Suprapubic skin (tissue), 3 donors: Measurements from ENCODE around the gene CLIC4.

ENCODE experiments used
- POLR2A ChIP-seq, 2 donors: fragments of 450-650 bp; IDR thresholded peaks; one replicate each; pipeline ENCODE4 v1.6.1; 2017; ENCODE audit warnings: antibody characterized with exemption in 2 of 2, mild to moderate bottlenecking in 2 of 2, moderate library complexity in 2 of 2
- TF ChIP-seq, protein P1 (sequence below), 2 donors: fragments of 200-600 bp in 1 of 2; fragments of 450-650 bp in 1 of 2; sonication (generic) in 1 of 2; IDR thresholded peaks; one replicate each; pipeline ENCODE4 v1.5.1; 2016 to 2019; ENCODE audit warnings: antibody characterized with exemption in 2 of 2, mild to moderate bottlenecking in 1 of 2, moderate library complexity in 1 of 2

DNA sequence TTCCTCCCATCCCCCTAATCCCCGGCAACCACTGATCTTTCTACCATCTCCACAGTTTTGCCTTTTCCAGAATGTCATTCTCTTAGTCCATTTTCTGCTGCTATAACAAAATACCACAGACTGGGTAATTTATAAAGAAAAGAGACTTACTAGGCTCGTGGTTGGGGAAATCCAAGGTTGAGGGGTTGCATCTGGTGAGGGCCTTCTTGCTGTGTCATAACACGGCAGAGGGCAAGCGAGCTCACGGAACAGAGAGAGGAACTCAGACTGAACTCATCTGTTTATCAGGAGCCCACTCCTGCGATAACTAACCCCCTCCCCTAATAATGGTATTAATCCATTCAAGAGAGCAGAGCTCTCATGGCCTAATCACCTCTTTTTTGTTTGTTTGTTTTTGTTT, 132.8 kb downstream of the CLIC4 start:
- TF ChIP-seq, protein P1, sequence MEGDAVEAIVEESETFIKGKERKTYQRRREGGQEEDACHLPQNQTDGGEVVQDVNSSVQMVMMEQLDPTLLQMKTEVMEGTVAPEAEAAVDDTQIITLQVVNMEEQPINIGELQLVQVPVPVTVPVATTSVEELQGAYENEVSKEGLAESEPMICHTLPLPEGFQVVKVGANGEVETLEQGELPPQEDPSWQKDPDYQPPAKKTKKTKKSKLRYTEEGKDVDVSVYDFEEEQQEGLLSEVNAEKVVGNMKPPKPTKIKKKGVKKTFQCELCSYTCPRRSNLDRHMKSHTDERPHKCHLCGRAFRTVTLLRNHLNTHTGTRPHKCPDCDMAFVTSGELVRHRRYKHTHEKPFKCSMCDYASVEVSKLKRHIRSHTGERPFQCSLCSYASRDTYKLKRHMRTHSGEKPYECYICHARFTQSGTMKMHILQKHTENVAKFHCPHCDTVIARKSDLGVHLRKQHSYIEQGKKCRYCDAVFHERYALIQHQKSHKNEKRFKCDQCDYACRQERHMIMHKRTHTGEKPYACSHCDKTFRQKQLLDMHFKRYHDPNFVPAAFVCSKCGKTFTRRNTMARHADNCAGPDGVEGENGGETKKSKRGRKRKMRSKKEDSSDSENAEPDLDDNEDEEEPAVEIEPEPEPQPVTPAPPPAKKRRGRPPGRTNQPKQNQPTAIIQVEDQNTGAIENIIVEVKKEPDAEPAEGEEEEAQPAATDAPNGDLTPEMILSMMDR (IDR thresholded peaks at IDR 0.05), result no peak
- TF ChIP-seq POLR2A (IDR thresholded peaks at IDR 0.05), result no peak
